Caco-2 (cell line): Measurements from ENCODE around the gene DENND1A. TPM values are rescaled to one million over a fixed set of nuclear protein-coding genes. Genes with fewer than 3 reads are reported as not detected.

ENCODE experiments used
- BruUV-seq: library from RNA; stranded (reverse); fragments of 400-500 nt; replicated peaks from 2 replicates; lab custom pipeline; 2021; lab: Mats Ljungman, UMichigan
- CTCF ChIA-PET: fragments of 300-600 bp; sonication (Branson Sonifier 250); formaldehyde crosslinking; loops from one replicate; lab custom pipeline; 2022; ENCODE audit warnings: antibody characterized with exemption; lab: Charles Lee
- POLR2A ChIA-PET: fragments of 300-600 bp; sonication (Branson Sonifier 250); formaldehyde crosslinking; loops from one replicate; lab custom pipeline; 2022; ENCODE audit warnings: antibody characterized with exemption; lab: Charles Lee
- DNase-seq, 2 experiments: peaks; one replicate each; pipeline versions ENCODE4 v3.0.0 to v3.0.0-alpha.2; 2020 to 2022
- H3K27me3 ChIP-seq: replicated peaks from 2 replicates; pipeline ENCODE4 v1.6.0; 2011; ENCODE audit warnings: low read length; ENCODE audit not compliant: control insufficient read depth, insufficient read depth
- H3K36me3 ChIP-seq: 2 replicates; pipeline ENCODE4 v1.5.1; 2011; ENCODE audit warnings: low read length; ENCODE audit not compliant: control insufficient read depth, insufficient read depth
- H3K4me1 ChIP-seq: fragments of 250-450 bp; sonication (Bioruptor Pico); 2 replicates; pipeline ENCODE4 v1.5.1; 2020; ENCODE audit warnings: mild to moderate bottlenecking
- H3K4me3 ChIP-seq: 2 replicates; pipeline ENCODE4 v1.5.1; 2011; ENCODE audit warnings: low read depth, mild to moderate bottlenecking, control low read depth, low read length
- H3K9me3 ChIP-seq: fragments of 250-450 bp; sonication (Bioruptor Pico); 2 replicates; pipeline ENCODE4 v1.5.1; 2020; ENCODE audit warnings: mild to moderate bottlenecking, moderate library complexity
- H3K27ac Mint-ChIP-seq: one replicate; pipeline ENCODE4 v1.8.0; 2022; ENCODE audit warnings: mixed read lengths; ENCODE audit not compliant: unreplicated experiment
- H3K27me3 Mint-ChIP-seq: one replicate; pipeline ENCODE4 v1.8.0; 2022; ENCODE audit warnings: mixed read lengths; ENCODE audit not compliant: insufficient read depth, unreplicated experiment
- H3K36me3 Mint-ChIP-seq: one replicate; pipeline ENCODE4 v1.8.0; 2022; ENCODE audit warnings: mild to moderate bottlenecking, mixed read lengths; ENCODE audit not compliant: insufficient read depth, unreplicated experiment
- H3K4me1 Mint-ChIP-seq: one replicate; pipeline ENCODE4 v1.8.0; 2022; ENCODE audit warnings: low read depth, mixed read lengths; ENCODE audit not compliant: unreplicated experiment
- H3K4me3 Mint-ChIP-seq: one replicate; pipeline ENCODE4 v1.8.0; 2022; ENCODE audit warnings: mild to moderate bottlenecking, moderate library complexity, mixed read lengths; ENCODE audit not compliant: unreplicated experiment
- H3K9me3 Mint-ChIP-seq: one replicate; pipeline ENCODE4 v1.8.0; 2022; ENCODE audit warnings: mixed read lengths; ENCODE audit not compliant: unreplicated experiment
- CTCF ChIP-seq, 2 experiments: fragments of 200-600 bp in 1 of 2; IDR thresholded peaks; 1 replicate in 1 of 2; 2 replicates in 1 of 2; pipeline versions ENCODE4 v1.5.1 to v1.8.0; 2011 to 2022; ENCODE audit warnings: antibody characterized with exemption in 1 of 2, control low read depth in 1 of 2, inconsistent platforms in 1 of 2, low read depth in 1 of 2, low read length in 1 of 2, mild to moderate bottlenecking in 1 of 2, moderate library complexity in 1 of 2; ENCODE audit not compliant: insufficient read depth in 1 of 2, severe bottlenecking in 1 of 2, unreplicated experiment in 1 of 2
- intact Hi-C: fragments of 100-400 bp; cut with micrococcal nuclease; formaldehyde crosslinking; loops from one replicate; pipeline ENCODE4 v1.10.0; 2022; ENCODE audit not compliant: unreplicated experiment
- total RNA-seq: library from RNA; stranded (reverse); gene quantifications from 2 replicates; pipeline ENCODE4 v1.2.3, GENCODE V29; 2022

The DENND1A gene
- total RNA-seq, 1 experiment from 2014 or later = 41.6 TPM

GRCh38 chr9:123871781-123872180 is 58.1 kb downstream of the DENND1A start:
- Mint-ChIP-seq H3K4me3 (no peak overlapping the region), H3K27me3 (no peaks in the 10 kb centered on the region), H3K27ac (no peak overlapping the region), H3K4me1 (no peaks in the 10 kb centered on the region), H3K36me3 (peaks cover 11% of the 10 kb centered on the region), H3K9me3 (no peaks in the 10 kb centered on the region)
- no TSS peak for BruUV-seq
- Histone ChIP-seq H3K4me3 (no peak overlapping the region), H3K9me3 (no peaks in the 10 kb centered on the region), H3K4me1 (no peaks in the 10 kb centered on the region), H3K27me3 (no peaks in the 10 kb centered on the region), H3K36me3 (peaks cover under 1% of the 10 kb centered on the region)
- DNase-seq = no peak
- no peak for TF ChIP-seq CTCF (IDR thresholded peaks at IDR 0.05; ENCODE audit: insufficient read depth in 1 of 2, low read depth in 1 of 2, low read length in 1 of 2, severe bottlenecking in 1 of 2, unreplicated experiment in 1 of 2)
- ChIA-PET POLR2A (no interaction called here), CTCF (no interaction called here)
- intact Hi-C loops = no loop called here

- H3K27me3 Mint-ChIP-seq = no peaks in the 10 kb centered on the region
- Histone ChIP-seq H3K4me1 (no peaks in the 10 kb centered on the region), H3K9me3 (no peaks in the 10 kb centered on the region), H3K4me3 (no peak overlapping the region), H3K27me3 (no peaks in the 10 kb centered on the region), H3K36me3 (no peaks in the 10 kb centered on the region)
- H3K9me3 Mint-ChIP-seq = no peaks in the 10 kb centered on the region
- no peak for DNase-seq
- BruUV-seq = no TSS peak
- ChIA-PET CTCF (no interaction called here), POLR2A (no interaction called here)
- intact Hi-C loops = no loop called here
- H3K4me3 Mint-ChIP-seq = no peak overlapping the region
- H3K27ac Mint-ChIP-seq = no peak overlapping the region
- H3K4me1 Mint-ChIP-seq = no peaks in the 10 kb centered on the region
- TF ChIP-seq CTCF (IDR thresholded peaks at IDR 0.05; ENCODE audit: insufficient read depth in 1 of 2, low read depth in 1 of 2, low read length in 1 of 2, severe bottlenecking in 1 of 2, unreplicated experiment in 1 of 2) = no peak
- peaks cover 7% of the 10 kb centered on the region for H3K36me3 Mint-ChIP-seq
These were observed 61.9 kb downstream of the DENND1A start for GRCh38 chr9:123868002-123868401.

GRCh38 chr9:123867034-123867433 is 62.9 kb downstream of the DENND1A start:
- Histone ChIP-seq H3K4me1 (peaks cover 2% of the 10 kb centered on the region), H3K4me3 (no peak overlapping the region), H3K27me3 (no peaks in the 10 kb centered on the region), H3K36me3 (no peaks in the 10 kb centered on the region), H3K9me3 (no peaks in the 10 kb centered on the region)
- intact Hi-C loops = no loop called here
- Mint-ChIP-seq H3K27me3 (no peaks in the 10 kb centered on the region), H3K36me3 (peaks cover 7% of the 10 kb centered on the region), H3K4me3 (no peak overlapping the region), H3K9me3 (no peaks in the 10 kb centered on the region), H3K4me1 (no peaks in the 10 kb centered on the region), H3K27ac (no peak overlapping the region)
- DNase-seq = no peak
- ChIA-PET POLR2A (no interaction called here), CTCF (no interaction called here)
- no peak for TF ChIP-seq CTCF (IDR thresholded peaks at IDR 0.05; ENCODE audit: insufficient read depth in 1 of 2, low read depth in 1 of 2, low read length in 1 of 2, severe bottlenecking in 1 of 2, unreplicated experiment in 1 of 2)
- no TSS peak for BruUV-seq
